Upper lobe of left lung (tissue), 4 donors: Measurements from ENCODE around the gene BLOC1S5.

Experiments
- CTCF ChIP-seq, 6 experiments: fragments of 450-650 bp in 4 of 6; fragments of 200-600 bp in 2 of 6; sonication (generic) in 2 of 6; IDR thresholded peaks; one replicate each; pipeline ENCODE4 v1.5.1; 2016 to 2019; ENCODE audit warnings: antibody characterized with exemption in 6 of 6
- EP300 ChIP-seq, 4 donors: sonication (generic); formaldehyde crosslinking; IDR thresholded peaks; one replicate each; pipeline ENCODE4 v1.5.1; 2017; ENCODE audit warnings: antibody characterized with exemption in 4 of 4, control low read depth in 2 of 4
- POLR2A ChIP-seq, 4 donors: fragments of 450-650 bp; IDR thresholded peaks; one replicate each; pipeline ENCODE4 v1.5.1; 2016 to 2017; ENCODE audit warnings: antibody characterized with exemption in 4 of 4, mild to moderate bottlenecking in 2 of 4
- POLR2AphosphoS5 ChIP-seq, 2 donors: sonication (generic); formaldehyde crosslinking; IDR thresholded peaks; one replicate each; pipeline ENCODE4 v1.5.1; 2017; ENCODE audit warnings: antibody characterized with exemption in 2 of 2

GRCh38 chr6:7971499-7971898, 92.7 kb downstream of the BLOC1S5 start:
- no peak for TF ChIP-seq CTCF (IDR thresholded peaks at IDR 0.05)
- no peak for TF ChIP-seq POLR2A (IDR thresholded peaks at IDR 0.05)
- no peak for TF ChIP-seq POLR2AphosphoS5 (IDR thresholded peaks at IDR 0.05)
- no peak for TF ChIP-seq EP300 (IDR thresholded peaks at IDR 0.05)
